Smooth muscle cell (in vitro differentiated cells): Measurements from ENCODE around the gene BOD1L2. TPM values are rescaled to one million over a fixed set of nuclear protein-coding genes. Genes with fewer than 3 reads are reported as not detected.

ENCODE experiments used
- DNase-seq: peaks from one replicate; lab custom pipeline; 2025; ENCODE audit not compliant: unreplicated experiment; lab: John Stamatoyannopoulos, UW
- H2AFZ ChIP-seq: fragments of 200-600 bp; sonication (generic); 2 replicates; pipeline ENCODE4 v1.6.0; 2016; ENCODE audit warnings: antibody characterized with exemption, low read depth, mild to moderate bottlenecking
- H3F3A ChIP-seq: fragments of 200-600 bp; sonication (generic); 2 replicates; pipeline ENCODE4 v1.6.0; 2017; ENCODE audit warnings: antibody characterized with exemption, low read depth
- H3K27ac ChIP-seq: fragments of 200-600 bp; sonication (generic); 2 replicates; pipeline ENCODE4 v1.5.1; 2016; ENCODE audit warnings: low read depth, mild to moderate bottlenecking
- H3K27me3 ChIP-seq: fragments of 200-600 bp; sonication (generic); 2 replicates; pipeline ENCODE4 v1.6.1; 2016; ENCODE audit warnings: low read depth, mild to moderate bottlenecking
- H3K36me3 ChIP-seq: fragments of 200-600 bp; sonication (generic); 2 replicates; pipeline ENCODE4 v1.5.1; 2016; ENCODE audit warnings: low read depth
- H3K4me1 ChIP-seq: fragments of 200-600 bp; sonication (generic); 2 replicates; pipeline ENCODE4 v1.5.1; 2016; ENCODE audit warnings: low read depth
- H3K4me2 ChIP-seq: fragments of 200-600 bp; sonication (generic); 2 replicates; pipeline ENCODE4 v1.6.0; 2016; ENCODE audit warnings: mild to moderate bottlenecking
- H3K4me3 ChIP-seq: fragments of 200-600 bp; sonication (generic); 2 replicates; pipeline ENCODE4 v1.5.1; 2016; ENCODE audit warnings: mild to moderate bottlenecking
- H3K79me2 ChIP-seq: fragments of 200-600 bp; sonication (generic); 2 replicates; pipeline ENCODE4 v1.6.0; 2016; ENCODE audit warnings: low read depth, mild to moderate bottlenecking
- H3K9ac ChIP-seq: fragments of 200-600 bp; sonication (generic); 2 replicates; pipeline ENCODE4 v1.6.0; 2016; ENCODE audit warnings: low read depth
- H3K9me3 ChIP-seq: fragments of 200-600 bp; sonication (generic); replicated peaks from 2 replicates; pipeline ENCODE4 v1.5.1; 2016; ENCODE audit warnings: low read depth
- H4K20me1 ChIP-seq: fragments of 200-600 bp; sonication (generic); 2 replicates; pipeline ENCODE4 v1.6.0; 2016; ENCODE audit warnings: low read depth
- CTCF ChIP-seq: fragments of 200-600 bp; sonication (generic); IDR thresholded peaks from 2 replicates; pipeline ENCODE4 v1.5.1; 2017; ENCODE audit warnings: borderline replicate concordance, mild to moderate bottlenecking, antibody characterized with exemption; ENCODE audit not compliant: insufficient read depth, poor library complexity, severe bottlenecking
- WGBS: methylation state at CpG from one replicate; pipeline ENCODE4 v1.1.7; 2016; ENCODE audit warnings: low lambda C conversion rate; 5-methylcytosine and 5-hydroxymethylcytosine counted together
- polyA plus RNA-seq: library from polyadenylated mRNA; unstranded; fragments of >200 nt; fragmentation: Nextera tagmentation; extraction: Ambion mirVana; gene quantifications from 2 replicates; pipeline ENCODE4 v1.2.1, GENCODE V29; 2016
- total RNA-seq: library from RNA; depleted of rRNA; stranded (reverse); fragments of >200 nt; gene quantifications from 2 replicates; pipeline ENCODE4 v1.2.3, GENCODE V29; 2014

Gene BOD1L2
- total and polyA plus RNA-seq, 2 experiments from 2014 or later: not detected

GRCh38 chr18:57122936-57123510 is 23.9 kb upstream of the BOD1L2 start:
- Histone ChIP-seq H3K4me2 (no peak overlapping the region), H2AFZ (no peak overlapping the region), H3K4me3 (no peak overlapping the region), H4K20me1 (no peaks in the 10 kb centered on the region), H3K9ac (no peak overlapping the region), H3K36me3 (no peaks in the 10 kb centered on the region), H3K27ac (no peak overlapping the region), H3F3A (no peaks in the 10 kb centered on the region), H3K79me2 (no peaks in the 10 kb centered on the region), H3K27me3 (peaks cover 28% of the 10 kb centered on the region), H3K9me3 (no peaks in the 10 kb centered on the region), H3K4me1 (peaks cover 8% of the 10 kb centered on the region)
- no peak for DNase-seq
- no peak for TF ChIP-seq CTCF
- WGBS: 51% methylated on average over 6 of the region's 6 CpGs

GRCh38 chr18:57125627-57126026 is 21.3 kb upstream of the BOD1L2 start:
- no peaks in the 10 kb centered on the region for H4K20me1 ChIP-seq
- H3K27ac ChIP-seq: no peak overlapping the region
- peaks cover 28% of the 10 kb centered on the region for H3K27me3 ChIP-seq
- no peak overlapping the region for H3K4me3 ChIP-seq
- H3F3A ChIP-seq: no peaks in the 10 kb centered on the region
- no peak overlapping the region for H2AFZ ChIP-seq
- no peaks in the 10 kb centered on the region for H3K9me3 ChIP-seq
- 69% methylated on average over 5 of the region's 5 CpGs for WGBS
- H3K4me2 ChIP-seq: no peak overlapping the region
- peaks cover 8% of the 10 kb centered on the region for H3K4me1 ChIP-seq
- no peak for DNase-seq
- no peak for TF ChIP-seq CTCF
- no peak overlapping the region for H3K9ac ChIP-seq
- no peaks in the 10 kb centered on the region for H3K79me2 ChIP-seq
- H3K36me3 ChIP-seq: no peaks in the 10 kb centered on the region

GRCh38 chr18:57128220-57128932 is 18.5 kb upstream of the BOD1L2 start:
- 88% methylated on average over 8 of the region's 8 CpGs for WGBS
- no peak for TF ChIP-seq CTCF
- Histone ChIP-seq H2AFZ (no peak overlapping the region), H3K4me3 (no peak overlapping the region), H3K27me3 (peaks cover 3% of the 10 kb centered on the region), H3K79me2 (no peaks in the 10 kb centered on the region), H3K4me2 (no peak overlapping the region), H4K20me1 (no peaks in the 10 kb centered on the region), H3K27ac (no peak overlapping the region), H3K4me1 (no peaks in the 10 kb centered on the region), H3F3A (no peaks in the 10 kb centered on the region), H3K9me3 (no peaks in the 10 kb centered on the region), H3K36me3 (no peaks in the 10 kb centered on the region), H3K9ac (no peak overlapping the region)
- no peak for DNase-seq

- Histone ChIP-seq H3K4me3 (no peak overlapping the region), H3K4me2 (no peak overlapping the region), H2AFZ (no peak overlapping the region), H3K27ac (no peak overlapping the region), H3K36me3 (no peaks in the 10 kb centered on the region), H3K9ac (no peak overlapping the region), H3K27me3 (no peaks in the 10 kb centered on the region), H4K20me1 (no peaks in the 10 kb centered on the region), H3K9me3 (no peaks in the 10 kb centered on the region), H3K4me1 (no peaks in the 10 kb centered on the region), H3K79me2 (no peaks in the 10 kb centered on the region), H3F3A (no peaks in the 10 kb centered on the region)
- DNase-seq: no peak
- WGBS: 86% methylated on average over 5 of the region's 5 CpGs
- no peak for TF ChIP-seq CTCF
Observed at GRCh38 chr18:57131101-57131500, 15.8 kb upstream of the BOD1L2 start.
